A673 (cell line): Measurements from ENCODE around the gene BANP.
"Not testable (repeated sequence)": the region's sequence is repeated elsewhere in the genome, so short reads cannot be mapped to it uniquely, and the experiment has no call there.

ENCODE experiments used
- CTCF ChIP-seq: fragments of 300-800, 200-600 bp; sonication (generic); conservative IDR thresholded peaks from 2 replicates; pipeline ENCODE4 v1.5.1; 2017; ENCODE audit warnings: low read depth, mild to moderate bottlenecking, antibody characterized with exemption, low read length, moderate library complexity, mixed read lengths
- EZH2 ChIP-seq: fragments of 200-600 bp; sonication (generic); IDR thresholded peaks from 2 replicates; pipeline ENCODE4 v1.6.1; 2017; ENCODE audit warnings: borderline replicate concordance, low read depth, mild to moderate bottlenecking, mixed read lengths, antibody characterized with exemption, low read length; ENCODE audit not compliant: poor library complexity, severe bottlenecking

DNA sequence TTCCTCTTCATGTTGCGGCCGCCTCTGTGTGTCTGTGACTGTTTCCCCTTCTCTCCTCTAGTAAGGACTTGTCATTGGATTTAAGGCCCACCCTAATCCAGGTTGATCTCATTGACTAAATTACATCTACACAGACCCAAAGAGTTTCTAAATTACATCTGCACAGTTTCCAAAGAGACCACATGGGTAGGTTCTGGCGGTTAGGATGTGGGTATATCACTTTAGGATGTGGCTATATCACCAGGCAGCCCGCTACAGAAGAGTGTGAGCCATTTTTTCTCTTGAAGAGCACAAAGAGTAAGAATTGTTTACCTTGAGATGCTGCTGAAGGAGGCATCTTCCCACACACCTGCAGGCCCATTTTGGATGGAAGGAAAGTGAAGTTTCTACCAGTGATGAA is 30.1 kb downstream of the BANP start:
- TF ChIP-seq CTCF, EZH2: not testable (repeated sequence)
